CD4-positive, alpha-beta memory T cell (primary cell): ENCODE results near the gene CDC37L1. TPM values are rescaled to one million over a fixed set of nuclear protein-coding genes. Genes with fewer than 3 reads are reported as not detected.
"Not testable (repeated sequence)": the region's sequence is repeated elsewhere in the genome, so short reads cannot be mapped to it uniquely, and the experiment has no call there.

ENCODE experiments used
- CTCF ChIA-PET: fragments of 350-600 bp; sonication (Branson Sonifier 250); formaldehyde crosslinking; loops from one replicate; lab custom pipeline; 2021; ENCODE audit warnings: inconsistent platforms; ENCODE audit not compliant: partially characterized antibody; lab: Charles Lee
- POLR2A ChIA-PET: fragments of 350-600 bp; sonication (Branson Sonifier 250); formaldehyde crosslinking; loops from one replicate; lab custom pipeline; 2021; ENCODE audit not compliant: partially characterized antibody; lab: Charles Lee
- DNase-seq, 5 donors: peaks; one replicate each; pipeline versions ENCODE4 v3.0.0 to v3.0.0-alpha.2; 2020 to 2022; ENCODE audit warnings: mixed read lengths in 1 of 5
- H3K27ac ChIP-seq: one replicate; pipeline ENCODE4 v1.7.0; 2013; ENCODE audit warnings: low read depth, low read length
- H3K27me3 ChIP-seq: 2 replicates; pipeline ENCODE4 v1.7.0; 2013; ENCODE audit warnings: mild to moderate bottlenecking, low read length, moderate library complexity; ENCODE audit not compliant: insufficient read depth
- H3K36me3 ChIP-seq: 2 replicates; pipeline ENCODE4 v1.7.0; 2013; ENCODE audit warnings: mild to moderate bottlenecking, low read length, moderate library complexity; ENCODE audit not compliant: insufficient read depth
- H3K4me1 ChIP-seq: 2 replicates; pipeline ENCODE4 v1.7.0; 2013; ENCODE audit warnings: mild to moderate bottlenecking, low read length, moderate library complexity; ENCODE audit not compliant: insufficient read depth
- H3K4me3 ChIP-seq, 2 donors: one replicate each; pipeline ENCODE4 v1.7.0; 2013; ENCODE audit warnings: low read length in 2 of 2, mild to moderate bottlenecking in 1 of 2
- H3K9me3 ChIP-seq, 2 donors: one replicate each; pipeline ENCODE4 v1.7.0; 2013; ENCODE audit warnings: low read length in 2 of 2, control low read depth in 1 of 2; ENCODE audit not compliant: control insufficient read depth in 1 of 2
- H3K27ac Mint-ChIP-seq, 7 donors: one replicate each; pipeline ENCODE4 v1.8.0; 2020 to 2021; ENCODE audit warnings: mixed read lengths in 7 of 7, mild to moderate bottlenecking in 6 of 7, inconsistent platforms in 3 of 7, moderate library complexity in 3 of 7
- H3K27me3 Mint-ChIP-seq, 2 donors: one replicate each; pipeline ENCODE4 v1.8.0; 2020 to 2021; ENCODE audit warnings: mixed read lengths in 2 of 2
- H3K36me3 Mint-ChIP-seq, 2 donors: one replicate each; pipeline ENCODE4 v1.8.0; 2020 to 2021; ENCODE audit warnings: mixed read lengths in 2 of 2, inconsistent platforms in 1 of 2, mild to moderate bottlenecking in 1 of 2
- H3K4me1 Mint-ChIP-seq, 4 donors: one replicate each; pipeline ENCODE4 v1.8.0; 2020 to 2021; ENCODE audit warnings: mixed read lengths in 4 of 4, mild to moderate bottlenecking in 1 of 4
- H3K4me3 Mint-ChIP-seq, 8 donors: one replicate each; pipeline ENCODE4 v1.8.0; 2020 to 2021; ENCODE audit warnings: mixed read lengths in 8 of 8, mild to moderate bottlenecking in 7 of 8, moderate library complexity in 6 of 8, inconsistent platforms in 3 of 8
- H3K9me3 Mint-ChIP-seq, 8 donors: one replicate each; pipeline ENCODE4 v1.8.0; 2020 to 2021; ENCODE audit warnings: mixed read lengths in 8 of 8, mild to moderate bottlenecking in 5 of 8, inconsistent platforms in 3 of 8, moderate library complexity in 1 of 8
- intact Hi-C: fragments of 100-400 bp; cut with micrococcal nuclease; formaldehyde crosslinking; loops from one replicate; pipeline ENCODE4 v1.15.1; 2023
- polyA plus RNA-seq, 2 donors: library from polyadenylated mRNA; unstranded; fragments of 300-500 nt; fragmentation: Illumina TruSeq; gene quantifications; one replicate each; pipeline ENCODE4 v1.2.3, GENCODE V29; 2021
- total RNA-seq, 2 experiments: library from RNA; stranded (reverse); gene quantifications; one replicate each; pipeline ENCODE4 v1.2.3, GENCODE V29; 2021

CDC37L1 gene
- total and polyA plus RNA-seq, 4 experiments from 2014 or later = 15.8 to 27.8 (median 22.5) TPM

GRCh38 chr9:4754530-4754929, 75.2 kb downstream of the CDC37L1 start:
- not testable (repeated sequence) for H3K36me3 ChIP-seq

GRCh38 chr9:4755026-4755609, 75.7 kb downstream of the CDC37L1 start:
- H3K9me3 ChIP-seq = no peaks in the 10 kb centered on the region
- no peak overlapping the region for H3K4me3 Mint-ChIP-seq
- H3K27ac Mint-ChIP-seq = peak overlapping the region in 1 of 7 donors; percentile 39
- peaks cover 4% of the 10 kb centered on the region for H3K27me3 ChIP-seq
- ChIA-PET CTCF (interaction anchor here (0.8 to 16.6 kb wide), 7 partner anchors 10 to 846 kb away, joined by 3 to 249 read pairs (median 7); partner anchors contain the start of genes AK3, JAK2 and RCL1), POLR2A (interaction anchor here (1.0 kb wide), 1 partner anchor 230 kb away, joined by 3 read pairs; the partner anchor contains the start of gene JAK2)
- peaks cover 0 to 1% of the 10 kb centered on the region in 2 donors for H3K27me3 Mint-ChIP-seq
- peaks cover 4% of the 10 kb centered on the region for H3K4me1 ChIP-seq
- DNase-seq = no peak
- intact Hi-C loops = no loop called here
- H3K4me1 Mint-ChIP-seq = peaks cover 1 to 8% (median 4%) of the 10 kb centered on the region in 4 donors
- no peaks in the 10 kb centered on the region for H3K36me3 Mint-ChIP-seq
- no peaks in the 10 kb centered on the region for H3K36me3 ChIP-seq
- H3K27ac ChIP-seq = no peak overlapping the region
- H3K4me3 ChIP-seq = no peak overlapping the region
- H3K9me3 Mint-ChIP-seq = no peaks in the 10 kb centered on the region

More at GRCh38 chr9:4754530-4754929, 75.2 kb downstream of the CDC37L1 start:
- DNase-seq, POLR2A ChIA-PET, intact Hi-C loops, H3K27ac Mint-ChIP-seq, H3K9me3 ChIP-seq, H3K4me3 ChIP-seq, H3K4me1 ChIP-seq, H3K27ac ChIP-seq, H3K27me3 Mint-ChIP-seq, H3K27me3 ChIP-seq, H3K36me3 Mint-ChIP-seq, H3K9me3 Mint-ChIP-seq, H3K4me3 Mint-ChIP-seq: not testable (repeated sequence)
- H3K4me1 Mint-ChIP-seq = peaks cover 4 to 11% (median 5%) of the 10 kb centered on the region in 4 donors
- CTCF ChIA-PET = interaction anchor here (0.8 to 16.6 kb wide), 6 partner anchors 8 to 846 kb away, joined by 3 to 249 read pairs (median 7); partner anchors contain the start of genes AK3 and JAK2

DNA sequence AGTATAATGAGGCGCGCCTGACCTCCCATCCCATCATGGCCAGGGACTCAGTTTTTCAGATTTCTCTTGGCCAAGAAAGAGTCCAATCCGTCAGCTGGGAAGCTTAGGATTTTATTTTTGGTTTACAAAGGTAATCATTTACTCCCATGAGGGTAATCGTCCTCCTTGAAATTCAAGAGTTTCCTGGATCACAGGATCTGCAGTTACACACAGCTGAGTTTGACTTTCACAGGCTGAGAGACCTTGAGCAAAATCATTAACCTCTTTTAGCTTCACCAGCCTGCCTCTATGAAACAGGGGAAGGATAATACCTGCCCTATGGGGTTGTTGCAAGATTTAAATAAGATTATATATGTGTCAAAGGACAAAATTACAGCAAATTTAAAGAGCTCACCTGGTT, 77.1 kb downstream of the CDC37L1 start:
- no peaks in the 10 kb centered on the region for H3K9me3 ChIP-seq
- Mint-ChIP-seq H3K36me3 (no peaks in the 10 kb centered on the region), H3K9me3 (no peaks in the 10 kb centered on the region), H3K27me3 (peaks cover 0 to 3% of the 10 kb centered on the region in 2 donors), H3K4me3 (no peak overlapping the region), H3K27ac (no peak overlapping the region), H3K4me1 (peaks cover 1 to 5% (median 4%) of the 10 kb centered on the region in 4 donors)
- H3K36me3 ChIP-seq = no peaks in the 10 kb centered on the region
- POLR2A ChIA-PET = interaction anchor here (1.0 to 1.2 kb wide), 2 partner anchors 16 to 229 kb away, joined by 3 read pairs; partner anchors contain the start of gene JAK2
- peaks cover 4% of the 10 kb centered on the region for H3K27me3 ChIP-seq
- intact Hi-C loops = no loop called here
- no peak overlapping the region for H3K4me3 ChIP-seq
- CTCF ChIA-PET = interaction anchor here (1.0 to 16.6 kb wide), 7 partner anchors 11 to 844 kb away, joined by 4 to 249 read pairs (median 7); partner anchors contain the start of genes AK3, JAK2 and RCL1
- no peak for DNase-seq
- H3K4me1 ChIP-seq = peaks cover 4% of the 10 kb centered on the region
- no peak overlapping the region for H3K27ac ChIP-seq

Other genes with a start within 250 kb of the CDC37L1 start
- gene SLC1A1, start 189.1 kb upstream of the CDC37L1 start, total RNA-seq = under 1 TPM; 0.52 to 1.00 TPM
- gene SLC1A1, start 189.1 kb upstream of the CDC37L1 start, polyA plus RNA-seq = under 1 TPM in 1 of 2 donors, not detected in 1; 0.25 TPM
- gene PLPP6, start 17.3 kb upstream of the CDC37L1 start, total RNA-seq = 10 to 100 TPM; 23.3 to 23.8 TPM
- gene PLPP6, start 17.3 kb upstream of the CDC37L1 start, polyA plus RNA-seq = 1 to 10 TPM; 3.2 to 6.6 TPM
- 1 to 10 TPM; 1.9 to 3.4 TPM for gene SPATA6L, start 13.1 kb upstream of the CDC37L1 start, total RNA-seq
- not detected for gene SPATA6L, start 13.1 kb upstream of the CDC37L1 start, polyA plus RNA-seq
- gene AK3, start 61.6 kb downstream of the CDC37L1 start, total RNA-seq = 10 to 100 TPM; 23.1 to 25.2 TPM
- 10 to 100 TPM; 28.3 to 47.9 TPM for gene AK3, start 61.6 kb downstream of the CDC37L1 start, polyA plus RNA-seq
- gene RCL1, start 113.4 kb downstream of the CDC37L1 start, total RNA-seq = 10 to 100 TPM; 15.2 to 17.8 TPM
- 10 to 100 TPM; 15.5 to 21.1 TPM for gene RCL1, start 113.4 kb downstream of the CDC37L1 start, polyA plus RNA-seq